ENCODE measurements around the gene PRKG2.

GRCh38 chr4:81227968-81228367 lies 12.9 kb upstream of the PRKG2 start:
- TF ChIP-seq POLR2AphosphoS5 (IDR thresholded peaks at IDR 0.05; ENCODE audit: low read depth, low read length) (no peak), POLR2A (IDR thresholded peaks at IDR 0.05; ENCODE audit: low read depth, low read length) (no peak), TAF1 (IDR thresholded peaks at IDR 0.05; ENCODE audit: borderline replicate concordance, low read depth, low read length) (no peak)

Data from GM12892 (cell line).